Naive thymus-derived CD8-positive, alpha-beta T cell (primary cell): ENCODE measurements around the gene ATG16L1. TPM values are rescaled to one million over a fixed set of nuclear protein-coding genes. Genes with fewer than 3 reads are reported as not detected.
A peak's percentile ranks its signal among the peaks of the same experiment; 100 is the strongest.

Experiments
- ATAC-seq, 2 donors: fragments of 150-1000 bp; cut with Tn5 transposase in 1 of 2; sonication (Bioruptor Pico), chemical (Tn5 transposase) in 1 of 2; 1 replicate in 1 of 2; 2 replicates in 1 of 2; pipeline ENCODE4 v1.10.0; 2021; ENCODE audit warnings: mild to moderate bottlenecking in 2 of 2, moderate library complexity in 2 of 2
- POLR2A ChIA-PET: fragments of 350-600 bp; sonication (Branson Sonifier 250); formaldehyde crosslinking; loops from one replicate; lab custom pipeline; 2021; ENCODE audit warnings: antibody characterized with exemption; lab: Charles Lee
- DNase-seq, 10 donors: peaks; one replicate each; pipeline versions ENCODE4 v3.0.0 to v3.0.0-alpha.2; 2020 to 2022
- H3K27ac Mint-ChIP-seq, 10 donors: one replicate each; pipeline ENCODE4 v1.8.0; 2020 to 2022; ENCODE audit warnings: mild to moderate bottlenecking in 10 of 10, mixed read lengths in 10 of 10, moderate library complexity in 4 of 10, inconsistent platforms in 1 of 10
- H3K27me3 Mint-ChIP-seq, 5 donors: one replicate each; pipeline ENCODE4 v1.8.0; 2021 to 2022; ENCODE audit warnings: mixed read lengths in 5 of 5
- H3K36me3 Mint-ChIP-seq, 3 donors: one replicate each; pipeline ENCODE4 v1.8.0; 2020 to 2022; ENCODE audit warnings: mixed read lengths in 3 of 3, mild to moderate bottlenecking in 2 of 3, inconsistent platforms in 1 of 3
- H3K4me1 Mint-ChIP-seq, 4 donors: one replicate each; pipeline ENCODE4 v1.8.0; 2021 to 2022; ENCODE audit warnings: mixed read lengths in 4 of 4
- H3K4me3 Mint-ChIP-seq, 10 donors: one replicate each; pipeline ENCODE4 v1.8.0; 2020 to 2022; ENCODE audit warnings: mild to moderate bottlenecking in 10 of 10, mixed read lengths in 10 of 10, moderate library complexity in 6 of 10, inconsistent platforms in 1 of 10
- H3K9me3 Mint-ChIP-seq, 9 donors: one replicate each; pipeline ENCODE4 v1.8.0; 2020 to 2022; ENCODE audit warnings: mixed read lengths in 9 of 9, mild to moderate bottlenecking in 3 of 9, inconsistent platforms in 1 of 9, moderate library complexity in 1 of 9
- polyA plus RNA-seq, 3 donors: library from polyadenylated mRNA; unstranded; fragments of 300-500 nt; fragmentation: Illumina TruSeq; gene quantifications; one replicate each; pipeline ENCODE4 v1.2.3, GENCODE V29; 2021
- total RNA-seq, 8 experiments: library from RNA in 2 of 8; stranded (reverse) in 2 of 8; gene quantifications; one replicate each; pipeline ENCODE4 v1.2.3 and lab custom pipeline; 2021 to 2026

Gene ATG16L1
- total and polyA plus RNA-seq, 5 experiments from 2014 or later: 12.4 to 78.5 (median 19.3) TPM

DNA sequence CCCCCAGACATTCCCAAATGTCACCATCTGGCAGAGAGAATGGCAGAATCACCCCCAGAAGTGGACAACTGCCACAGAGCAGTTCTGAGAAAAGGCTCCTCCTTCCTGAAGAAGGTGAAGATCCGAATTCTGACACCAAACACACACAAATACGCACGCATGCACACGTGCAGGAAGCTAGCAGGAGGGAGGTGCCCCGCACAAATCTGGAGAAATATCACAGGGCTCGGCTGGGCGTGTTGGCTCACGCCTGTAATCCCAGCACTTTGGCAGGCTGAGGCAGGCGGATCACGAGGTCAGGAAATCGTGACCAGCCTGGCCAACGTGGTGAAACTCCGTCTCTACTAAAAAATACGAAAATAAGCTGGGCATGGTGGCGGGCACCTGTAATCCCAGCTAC, 38.5 kb upstream of the ATG16L1 start:
- H3K36me3 Mint-ChIP-seq: peaks cover 0 to 6% (median 0%) of the 10 kb centered on the region in 3 donors
- H3K27ac Mint-ChIP-seq: no peak overlapping the region
- H3K4me3 Mint-ChIP-seq: no peak overlapping the region

GRCh38 chr2:233213975-233214374, 37.5 kb upstream of the ATG16L1 start:
- Mint-ChIP-seq H3K9me3 (no peaks in the 10 kb centered on the region), H3K4me1 (peaks cover 7 to 14% (median 12%) of the 10 kb centered on the region in 4 donors), H3K27me3 (no peaks in the 10 kb centered on the region), H3K4me3 (no peak overlapping the region), H3K27ac (peak overlapping the region in 2 of 10 donors; percentile 29 to 34), H3K36me3 (peaks cover 0 to 4% (median 0%) of the 10 kb centered on the region in 3 donors)
- POLR2A ChIA-PET: no interaction called here
- no peak for ATAC-seq
- no peak for DNase-seq

More for the DNA sequence above, 38.5 kb upstream of the ATG16L1 start:
- POLR2A ChIA-PET: no interaction called here
- DNase-seq: no peak
- no peaks in the 10 kb centered on the region for H3K27me3 Mint-ChIP-seq
- ATAC-seq: no peak
- H3K4me1 Mint-ChIP-seq: peaks cover 9 to 17% (median 15%) of the 10 kb centered on the region in 4 donors
- no peaks in the 10 kb centered on the region for H3K9me3 Mint-ChIP-seq

GRCh38 chr2:233217892-233218377, 33.5 kb upstream of the ATG16L1 start:
- no peak for DNase-seq
- H3K27ac Mint-ChIP-seq: no peak overlapping the region

DNA sequence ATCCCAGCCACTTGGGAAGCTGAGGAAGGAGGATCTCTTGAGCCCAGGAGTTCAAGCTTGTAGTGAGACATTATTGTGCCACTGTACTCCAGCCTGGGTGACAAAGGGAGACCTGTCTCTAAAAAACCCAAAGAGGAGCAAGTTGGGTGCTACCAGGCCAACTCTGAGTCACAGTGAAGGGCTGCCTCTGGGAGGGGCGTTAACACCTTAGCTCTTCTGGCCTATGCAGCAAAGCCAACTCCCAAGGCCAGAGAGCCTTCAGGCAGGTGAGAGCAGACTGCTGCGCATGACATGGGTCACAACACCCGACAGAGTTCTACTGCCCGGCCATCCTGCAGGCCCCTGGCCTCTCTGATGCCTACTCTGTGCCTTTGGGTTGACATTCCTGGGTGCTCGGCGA, 32.6 kb upstream of the ATG16L1 start:
- Mint-ChIP-seq H3K4me3 (no peak overlapping the region), H3K4me1 (peaks cover 0 to 2% (median 0%) of the 10 kb centered on the region in 4 donors), H3K27me3 (no peaks in the 10 kb centered on the region), H3K36me3 (no peaks in the 10 kb centered on the region), H3K9me3 (no peaks in the 10 kb centered on the region), H3K27ac (peak overlapping the region in 3 of 10 donors; percentile 8 to 31 (median 15))
- POLR2A ChIA-PET: no interaction called here
- ATAC-seq (no peak), DNase-seq (no peak)

More at GRCh38 chr2:233217892-233218377, 33.5 kb upstream of the ATG16L1 start:
- no peak for ATAC-seq
- Mint-ChIP-seq H3K36me3 (no peaks in the 10 kb centered on the region), H3K9me3 (no peaks in the 10 kb centered on the region), H3K4me1 (peaks cover 0 to 2% (median under 1%) of the 10 kb centered on the region in 4 donors), H3K27me3 (no peaks in the 10 kb centered on the region), H3K4me3 (peak overlapping the region in 1 of 10 donors; percentile 2)
- POLR2A ChIA-PET: no interaction called here

DNA sequence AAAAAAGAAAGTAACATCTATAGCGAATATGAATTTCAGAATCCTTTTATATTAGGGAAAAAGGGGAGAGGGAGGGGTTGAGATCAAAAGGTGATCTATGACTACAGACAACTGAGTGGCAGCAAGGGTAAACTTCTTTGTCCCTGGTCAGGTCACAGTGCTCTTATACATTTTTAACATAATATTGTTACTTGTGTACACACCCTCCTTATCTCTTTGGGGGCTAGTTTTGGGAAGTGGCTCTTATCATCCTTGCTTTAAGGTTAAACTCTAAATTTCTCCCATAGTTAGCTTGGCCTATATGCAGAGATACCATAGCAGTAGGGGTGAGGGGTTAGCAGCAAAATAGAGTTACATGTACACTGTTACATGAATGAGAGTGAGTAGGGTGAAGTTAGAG, 31.6 kb upstream of the ATG16L1 start:
- POLR2A ChIA-PET: no interaction called here
- no peak overlapping the region for H3K4me3 Mint-ChIP-seq

GRCh38 chr2:233221378-233222063, 30.0 kb upstream of the ATG16L1 start:
- H3K4me3 Mint-ChIP-seq: no peak overlapping the region
- H3K36me3 Mint-ChIP-seq: no peaks in the 10 kb centered on the region
- POLR2A ChIA-PET: no interaction called here
- no peak for ATAC-seq
- peak overlapping the region in 2 of 10 donors; percentile 6 to 27 for H3K27ac Mint-ChIP-seq
- peaks cover 0 to 7% (median 4%) of the 10 kb centered on the region in 4 donors for H3K4me1 Mint-ChIP-seq
- no peak for DNase-seq
- no peaks in the 10 kb centered on the region for H3K9me3 Mint-ChIP-seq
- H3K27me3 Mint-ChIP-seq: no peaks in the 10 kb centered on the region

More for the DNA sequence above, 31.6 kb upstream of the ATG16L1 start:
- Mint-ChIP-seq H3K9me3 (no peaks in the 10 kb centered on the region), H3K36me3 (no peaks in the 10 kb centered on the region), H3K4me1 (peaks cover 0 to 4% (median 0%) of the 10 kb centered on the region in 4 donors), H3K27me3 (no peaks in the 10 kb centered on the region), H3K27ac (no peak overlapping the region)
- DNase-seq: no peak
- no peak for ATAC-seq

- Mint-ChIP-seq H3K27me3 (no peaks in the 10 kb centered on the region), H3K4me3 (no peak overlapping the region), H3K4me1 (peaks cover 2 to 8% (median 4%) of the 10 kb centered on the region in 4 donors), H3K9me3 (no peaks in the 10 kb centered on the region), H3K36me3 (no peaks in the 10 kb centered on the region), H3K27ac (no peak overlapping the region)
- DNase-seq (no peak), ATAC-seq (no peak)
- POLR2A ChIA-PET: no interaction called here
Observed at GRCh38 chr2:233223059-233223894, 28.2 kb upstream of the ATG16L1 start.

DNA sequence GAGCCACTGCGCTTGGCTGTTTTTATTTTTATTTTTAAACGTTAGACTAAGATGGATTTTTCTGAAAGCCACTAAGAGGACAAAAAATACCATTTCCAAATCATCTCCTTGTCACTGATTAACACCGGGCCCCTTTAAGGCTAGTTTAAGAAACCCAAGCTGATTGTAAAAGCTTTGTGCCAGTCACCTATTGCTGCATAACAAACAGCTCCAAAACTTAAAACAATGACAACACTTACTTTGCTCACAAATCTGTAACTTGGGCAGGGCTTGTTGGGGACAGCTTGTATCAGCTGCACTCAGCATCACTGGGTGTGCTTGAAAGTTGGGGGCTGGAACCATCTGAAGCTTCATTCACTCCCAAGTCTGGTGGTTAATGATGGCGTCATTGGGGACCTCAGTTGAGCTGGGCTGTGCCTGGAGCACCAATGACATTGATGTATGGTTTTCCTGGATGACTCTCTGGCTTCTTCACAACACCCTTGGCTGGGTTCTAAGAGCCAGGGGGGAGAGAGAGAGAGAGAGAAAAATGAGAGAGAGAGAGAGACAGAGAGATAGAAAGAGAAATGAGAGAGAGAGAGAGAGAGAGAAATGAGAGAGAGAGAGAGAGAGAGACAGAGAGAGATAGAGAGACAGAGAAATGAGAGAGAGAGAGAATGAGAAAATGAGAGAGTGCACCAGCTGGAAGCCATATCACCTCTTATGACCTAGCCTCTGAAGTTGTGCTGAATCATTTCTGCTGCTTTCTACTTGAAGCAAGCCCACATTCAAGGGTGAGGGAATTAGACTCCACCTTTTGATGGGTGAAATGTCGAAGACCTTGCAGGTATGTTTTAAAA, 26.0 kb upstream of the ATG16L1 start:
- Mint-ChIP-seq H3K9me3 (no peaks in the 10 kb centered on the region), H3K27ac (peak overlapping the region in 2 of 10 donors; percentile 70 to 90), H3K4me1 (peaks cover 2 to 7% (median 5%) of the 10 kb centered on the region in 4 donors), H3K27me3 (no peaks in the 10 kb centered on the region), H3K36me3 (no peaks in the 10 kb centered on the region), H3K4me3 (no peak overlapping the region)
- ATAC-seq (no peak), DNase-seq (no peak)
- POLR2A ChIA-PET: interaction anchor here (0.7 to 0.8 kb wide), 2 partner anchors 15 to 1761 kb away, joined by 3 read pairs; partner anchors contain the start of gene NCL

DNA sequence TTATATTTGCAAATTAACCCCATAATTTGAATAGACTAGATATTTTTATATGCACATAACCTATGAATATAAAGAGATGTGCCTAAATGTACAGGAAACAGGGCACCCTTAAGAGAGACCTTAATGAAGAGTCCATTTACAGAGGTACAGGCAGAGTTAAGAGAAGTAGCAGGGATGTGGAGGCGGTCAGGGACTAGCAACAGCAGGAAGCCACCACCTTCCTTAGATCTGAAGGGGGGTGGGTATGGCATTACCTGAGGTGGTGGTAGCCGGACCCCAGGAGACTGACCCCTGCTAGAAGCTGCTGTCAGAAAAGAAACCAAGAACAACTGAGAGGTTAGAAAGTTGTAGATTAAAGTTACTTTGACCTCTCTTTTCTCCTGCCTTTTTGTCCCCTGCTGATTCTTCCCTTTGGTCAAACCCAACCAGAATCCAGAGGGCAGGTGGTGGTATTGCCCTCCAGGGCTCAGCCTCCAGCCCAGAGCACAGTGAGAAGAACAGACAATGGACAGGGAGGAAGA, 24.9 kb upstream of the ATG16L1 start:
- POLR2A ChIA-PET: no interaction called here
- peaks cover 2 to 10% (median 6%) of the 10 kb centered on the region in 4 donors for H3K4me1 Mint-ChIP-seq
- DNase-seq (no peak), ATAC-seq (no peak)
- peak overlapping the region in 3 of 10 donors; percentile 31 to 74 (median 69) for H3K27ac Mint-ChIP-seq
- no peak overlapping the region for H3K4me3 Mint-ChIP-seq
- no peaks in the 10 kb centered on the region for H3K27me3 Mint-ChIP-seq
- no peaks in the 10 kb centered on the region for H3K9me3 Mint-ChIP-seq
- H3K36me3 Mint-ChIP-seq: no peaks in the 10 kb centered on the region

GRCh38 chr2:233227346-233227978, 24.0 kb upstream of the ATG16L1 start:
- H3K4me3 Mint-ChIP-seq: no peak overlapping the region
- no peaks in the 10 kb centered on the region for H3K9me3 Mint-ChIP-seq
- POLR2A ChIA-PET: no interaction called here
- H3K4me1 Mint-ChIP-seq: peaks cover 2 to 10% (median 6%) of the 10 kb centered on the region in 4 donors
- no peak for DNase-seq
- H3K27me3 Mint-ChIP-seq: no peaks in the 10 kb centered on the region
- no peak for ATAC-seq
- H3K27ac Mint-ChIP-seq: no peak overlapping the region
- H3K36me3 Mint-ChIP-seq: no peaks in the 10 kb centered on the region

GRCh38 chr2:233228376-233228775, 23.1 kb upstream of the ATG16L1 start:
- Mint-ChIP-seq H3K27ac (no peak overlapping the region), H3K27me3 (no peaks in the 10 kb centered on the region), H3K36me3 (no peaks in the 10 kb centered on the region), H3K4me1 (peaks cover 2 to 11% (median 7%) of the 10 kb centered on the region in 4 donors), H3K9me3 (no peaks in the 10 kb centered on the region), H3K4me3 (no peak overlapping the region)
- no peak for ATAC-seq
- POLR2A ChIA-PET: interaction anchor here (0.6 kb wide), 2 partner anchors 397 to 946 kb away, joined by 3 read pairs; no protein-coding TSS in a partner anchor
- no peak for DNase-seq
